H9 (cell line): ENCODE data around the gene FBXL22. TPM values are rescaled to one million over a fixed set of nuclear protein-coding genes. Genes with fewer than 3 reads are reported as not detected.

Source experiments
- DNase-seq: peaks from one replicate; pipeline ENCODE4 v3.0.0-alpha.2; 2017
- H2AFZ ChIP-seq: one replicate; pipeline ENCODE4 v1.6.1; 2013; ENCODE audit warnings: mild to moderate bottlenecking, low read length, control low read depth, moderate library complexity
- H2AK5ac ChIP-seq: 2 replicates; pipeline ENCODE4 v1.6.1; 2013; ENCODE audit warnings: low read length, control low read depth, mixed read lengths; ENCODE audit not compliant: insufficient read length
- H2BK120ac ChIP-seq: one replicate; pipeline ENCODE4 v1.6.1; 2013; ENCODE audit warnings: low read depth, mild to moderate bottlenecking, low read length, control low read depth, inconsistent platforms; ENCODE audit not compliant: poor library complexity, severe bottlenecking
- H2BK12ac ChIP-seq: 2 replicates; pipeline ENCODE4 v1.6.1; 2013; ENCODE audit warnings: low read length, control low read depth, mixed read lengths, low read depth; ENCODE audit not compliant: insufficient read length
- H2BK15ac ChIP-seq: 2 replicates; pipeline ENCODE4 v1.6.1; 2013; ENCODE audit warnings: low read depth, low read length, control low read depth
- H2BK20ac ChIP-seq: one replicate; pipeline ENCODE4 v1.6.1; 2013; ENCODE audit warnings: low read depth, mild to moderate bottlenecking, low read length, control low read depth, inconsistent platforms; ENCODE audit not compliant: poor library complexity, severe bottlenecking
- H2BK5ac ChIP-seq: 2 replicates; pipeline ENCODE4 v1.6.1; 2013; ENCODE audit warnings: low read length, control low read depth, mixed read lengths; ENCODE audit not compliant: insufficient read length
- H3K14ac ChIP-seq: 2 replicates; pipeline ENCODE4 v1.6.1; 2013; ENCODE audit warnings: low read length, control low read depth; ENCODE audit not compliant: insufficient read depth
- H3K18ac ChIP-seq: 2 replicates; pipeline ENCODE4 v1.6.1; 2013; ENCODE audit warnings: low read depth, mild to moderate bottlenecking, mixed read lengths, low read length, control low read depth; ENCODE audit not compliant: insufficient read length
- H3K23ac ChIP-seq: 2 replicates; pipeline ENCODE4 v1.6.1; 2013; ENCODE audit warnings: low read length, control low read depth, mixed read lengths, low read depth; ENCODE audit not compliant: insufficient read length
- H3K23me2 ChIP-seq: 2 replicates; pipeline ENCODE4 v1.6.1; 2013; ENCODE audit warnings: low read depth, mild to moderate bottlenecking, mixed read lengths, low read length, control low read depth; ENCODE audit not compliant: insufficient read length, poor library complexity, severe bottlenecking
- H3K27ac ChIP-seq: 2 replicates; pipeline ENCODE4 v1.5.1; 2013; ENCODE audit warnings: low read length, control low read depth, mixed read lengths, low read depth; ENCODE audit not compliant: insufficient read length
- H3K27me3 ChIP-seq: 2 replicates; pipeline ENCODE4 v1.6.1; 2013; ENCODE audit warnings: low read length, control low read depth, inconsistent platforms; ENCODE audit not compliant: insufficient read depth
- H3K4ac ChIP-seq: 2 replicates; pipeline ENCODE4 v1.6.1; 2013; ENCODE audit warnings: low read depth, mild to moderate bottlenecking, control low read depth, inconsistent platforms, low read length, moderate library complexity
- H3K4me1 ChIP-seq: 2 replicates; pipeline ENCODE4 v1.6.1; 2013; ENCODE audit warnings: low read length, control low read depth, inconsistent platforms; ENCODE audit not compliant: insufficient read depth
- H3K4me2 ChIP-seq: 2 replicates; pipeline ENCODE4 v1.6.1; 2013; ENCODE audit warnings: low read length, control low read depth, mixed read lengths; ENCODE audit not compliant: insufficient read length, insufficient read depth
- H3K56ac ChIP-seq: 2 replicates; pipeline ENCODE4 v1.6.1; 2013; ENCODE audit warnings: low read depth, mild to moderate bottlenecking, mixed read lengths, low read length, control low read depth; ENCODE audit not compliant: insufficient read length
- H3K79me1 ChIP-seq: 2 replicates; pipeline ENCODE4 v1.6.1; 2013; ENCODE audit warnings: low read depth, mild to moderate bottlenecking, moderate library complexity, low read length, control low read depth, inconsistent platforms; ENCODE audit not compliant: insufficient read depth, poor library complexity, severe bottlenecking
- H3K79me2 ChIP-seq: 2 replicates; pipeline ENCODE4 v1.6.1; 2013; ENCODE audit warnings: low read length, control low read depth, inconsistent platforms; ENCODE audit not compliant: insufficient read depth
- H3K9ac ChIP-seq: 2 replicates; pipeline ENCODE4 v1.6.1; 2013; ENCODE audit warnings: low read length, control low read depth, mixed read lengths; ENCODE audit not compliant: insufficient read length; ENCODE audit errors: extremely low read depth
- H3K9me3 ChIP-seq: one replicate; pipeline ENCODE4 v1.6.1; 2013; ENCODE audit warnings: low read depth, low read length, inconsistent platforms; ENCODE audit not compliant: control insufficient read depth
- H3T11ph ChIP-seq: one replicate; pipeline ENCODE4 v1.6.1; 2013; ENCODE audit warnings: mild to moderate bottlenecking, low read length, control low read depth, inconsistent platforms
- H4K20me1 ChIP-seq: one replicate; pipeline ENCODE4 v1.6.1; 2013; ENCODE audit not compliant: control insufficient read depth, insufficient read length, insufficient read depth
- H4K5ac ChIP-seq: 2 replicates; pipeline ENCODE4 v1.6.1; 2013; ENCODE audit warnings: low read depth, mild to moderate bottlenecking, mixed read lengths, low read length, control low read depth; ENCODE audit not compliant: insufficient read length
- H4K8ac ChIP-seq: replicated peaks from 2 replicates; pipeline ENCODE4 v1.6.1; 2013; ENCODE audit warnings: low read length, control low read depth, mixed read lengths, low read depth; ENCODE audit not compliant: insufficient read length
- H4K91ac ChIP-seq: 2 replicates; pipeline ENCODE4 v1.6.1; 2013; ENCODE audit warnings: low read depth, mild to moderate bottlenecking, moderate library complexity, mixed read lengths, low read length, control low read depth; ENCODE audit not compliant: insufficient read length
- H3K27ac Mint-ChIP-seq, 3 experiments: 2 replicates in 2 of 3; 3 replicates in 1 of 3; pipeline ENCODE4 v1.8.0; 2020 to 2021; ENCODE audit warnings: mixed read lengths in 3 of 3, mild to moderate bottlenecking in 1 of 3, moderate library complexity in 1 of 3
- H3K27me3 Mint-ChIP-seq: 2 replicates; pipeline ENCODE4 v1.8.0; 2021; ENCODE audit warnings: low read depth, mild to moderate bottlenecking, moderate library complexity, mixed read lengths
- H3K36me3 Mint-ChIP-seq, 3 experiments: 2 replicates in 2 of 3; 3 replicates in 1 of 3; pipeline ENCODE4 v1.8.0; 2020 to 2021; ENCODE audit warnings: low read depth in 3 of 3, mixed read lengths in 3 of 3; ENCODE audit not compliant: insufficient read depth in 1 of 3
- H3K4me1 Mint-ChIP-seq, 2 experiments: 2 replicates each; pipeline ENCODE4 v1.8.0; 2020; ENCODE audit warnings: mixed read lengths in 2 of 2
- H3K4me3 Mint-ChIP-seq, 2 experiments: 2 replicates in 1 of 2; 3 replicates in 1 of 2; pipeline ENCODE4 v1.8.0; 2020 to 2021; ENCODE audit warnings: mild to moderate bottlenecking in 2 of 2, mixed read lengths in 2 of 2, moderate library complexity in 1 of 2
- H3K9me3 Mint-ChIP-seq, 2 experiments: 2 replicates in 1 of 2; 3 replicates in 1 of 2; pipeline ENCODE4 v1.8.0; 2020; ENCODE audit warnings: mild to moderate bottlenecking in 2 of 2, mixed read lengths in 2 of 2, moderate library complexity in 1 of 2
- WGBS: extraction: QIAGEN DNeasy Blood & Tissue Kit; methylation state at CpG from one replicate; pipeline ENCODE4 v1.1.7; 2013; ENCODE audit warnings: missing lambda C conversion rate, low lambda C conversion rate, mixed read lengths; ENCODE audit not compliant: insufficient read length; ENCODE audit errors: extremely low coverage; 5-methylcytosine and 5-hydroxymethylcytosine counted together
- total RNA-seq: library from RNA; stranded (reverse); gene quantifications from 2 replicates; pipeline ENCODE4 v1.2.1, GENCODE V29; 2021
- TF ChIP-seq, protein P1 (sequence below): fragments of 200-600 bp; sonication (generic); conservative IDR thresholded peaks from 3 replicates; pipeline ENCODE4 v1.8.0; 2021; ENCODE audit warnings: antibody characterized with exemption, mild to moderate bottlenecking

Gene FBXL22
- total RNA-seq, 1 experiment from 2014 or later = 0.52 TPM

DNA sequence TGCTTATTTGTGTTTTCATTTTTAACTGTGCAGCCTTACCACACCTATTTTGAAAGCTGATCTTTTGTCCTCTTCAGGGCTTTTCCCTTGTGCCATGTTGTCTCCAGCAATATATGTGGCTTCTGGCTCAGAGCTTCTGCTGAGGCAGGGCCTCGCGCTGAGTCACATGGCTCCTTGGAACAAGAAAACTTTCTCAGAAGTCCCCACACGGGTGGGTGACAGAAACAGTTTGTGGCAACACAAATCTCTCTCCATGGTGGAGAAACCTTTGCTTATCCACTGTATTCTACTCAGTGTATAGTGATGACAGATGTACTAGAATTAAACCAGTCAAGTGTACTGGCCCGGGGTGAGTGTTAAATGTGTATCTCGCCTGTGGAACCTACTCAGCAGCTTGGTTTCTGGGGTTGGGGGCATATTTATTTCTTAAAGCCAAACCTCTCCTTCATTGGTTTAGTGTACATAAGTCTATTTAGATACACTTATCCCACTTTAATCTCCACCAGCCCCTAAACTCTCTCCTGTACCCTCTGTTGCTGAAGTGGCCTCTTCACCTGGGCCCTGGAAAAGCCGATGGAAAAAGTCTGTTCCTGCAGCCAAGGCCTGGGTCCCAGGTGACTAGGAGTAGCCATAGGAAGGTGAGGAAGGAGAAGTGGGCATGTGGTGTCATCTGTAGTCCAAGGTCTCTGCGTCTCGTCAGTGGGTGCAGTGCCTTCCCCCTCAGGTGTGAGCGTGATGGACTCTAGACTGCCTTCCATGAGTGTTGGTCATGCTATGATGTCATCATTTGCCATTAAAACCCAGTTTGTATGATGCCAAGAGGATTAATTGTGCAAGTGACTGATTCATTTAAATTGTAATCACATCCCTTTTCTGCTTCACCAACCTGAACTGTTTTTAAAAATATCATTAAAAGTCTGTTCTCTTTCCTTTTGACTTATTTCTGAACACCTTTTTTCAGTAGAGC is 3.2 kb upstream of the FBXL22 start:
- Histone ChIP-seq H3T11ph (no peak overlapping the region), H4K91ac (no peak overlapping the region), H3K79me1 (no peaks in the 10 kb centered on the region), H3K23ac (no peak overlapping the region), H3K4me1 (no peaks in the 10 kb centered on the region; the same call in 1 of the 2 replicates), H3K79me2 (no peaks in the 10 kb centered on the region), H3K9me3 (no peaks in the 10 kb centered on the region), H3K18ac (no peak overlapping the region), H3K27me3 (no peaks in the 10 kb centered on the region), H2BK12ac (no peak overlapping the region), H2BK20ac (no peak overlapping the region), H3K14ac (no peak overlapping the region), H3K4ac (no peak overlapping the region), H2AFZ (no peak overlapping the region), H3K23me2 (no peaks in the 10 kb centered on the region), H4K5ac (no peak overlapping the region), H2AK5ac (no peak overlapping the region), H4K8ac (no peak overlapping the region), H3K9ac (no peak overlapping the region), H3K4me2 (no peak overlapping the region), H2BK15ac (no peak overlapping the region), H4K20me1 (no peaks in the 10 kb centered on the region), H3K27ac (no peak overlapping the region), H3K56ac (no peak overlapping the region), H2BK5ac (no peak overlapping the region), H2BK120ac (no peak overlapping the region)
- Mint-ChIP-seq H3K4me1 (peaks cover 13 to 23% of the 10 kb centered on the region in 2 experiments), H3K9me3 (no peaks in the 10 kb centered on the region), H3K27ac (peak overlapping the region in 1 of 3 experiments; percentile 89; a peak in 1 of 7 replicates), H3K4me3 (no peak overlapping the region), H3K36me3 (peaks cover 8 to 20% (median 13%) of the 10 kb centered on the region in 3 experiments; a peak in 6 of 7 replicates), H3K27me3 (peaks cover 3% of the 10 kb centered on the region)
- no peak for DNase-seq
- TF ChIP-seq, protein P1, sequence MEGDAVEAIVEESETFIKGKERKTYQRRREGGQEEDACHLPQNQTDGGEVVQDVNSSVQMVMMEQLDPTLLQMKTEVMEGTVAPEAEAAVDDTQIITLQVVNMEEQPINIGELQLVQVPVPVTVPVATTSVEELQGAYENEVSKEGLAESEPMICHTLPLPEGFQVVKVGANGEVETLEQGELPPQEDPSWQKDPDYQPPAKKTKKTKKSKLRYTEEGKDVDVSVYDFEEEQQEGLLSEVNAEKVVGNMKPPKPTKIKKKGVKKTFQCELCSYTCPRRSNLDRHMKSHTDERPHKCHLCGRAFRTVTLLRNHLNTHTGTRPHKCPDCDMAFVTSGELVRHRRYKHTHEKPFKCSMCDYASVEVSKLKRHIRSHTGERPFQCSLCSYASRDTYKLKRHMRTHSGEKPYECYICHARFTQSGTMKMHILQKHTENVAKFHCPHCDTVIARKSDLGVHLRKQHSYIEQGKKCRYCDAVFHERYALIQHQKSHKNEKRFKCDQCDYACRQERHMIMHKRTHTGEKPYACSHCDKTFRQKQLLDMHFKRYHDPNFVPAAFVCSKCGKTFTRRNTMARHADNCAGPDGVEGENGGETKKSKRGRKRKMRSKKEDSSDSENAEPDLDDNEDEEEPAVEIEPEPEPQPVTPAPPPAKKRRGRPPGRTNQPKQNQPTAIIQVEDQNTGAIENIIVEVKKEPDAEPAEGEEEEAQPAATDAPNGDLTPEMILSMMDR = no peak
- WGBS = no CpG with 5 or more reads among the region's 9 CpGs
